ENCODE measurements around the gene PPIP5K1.

PPIP5K1 gene

DNA sequence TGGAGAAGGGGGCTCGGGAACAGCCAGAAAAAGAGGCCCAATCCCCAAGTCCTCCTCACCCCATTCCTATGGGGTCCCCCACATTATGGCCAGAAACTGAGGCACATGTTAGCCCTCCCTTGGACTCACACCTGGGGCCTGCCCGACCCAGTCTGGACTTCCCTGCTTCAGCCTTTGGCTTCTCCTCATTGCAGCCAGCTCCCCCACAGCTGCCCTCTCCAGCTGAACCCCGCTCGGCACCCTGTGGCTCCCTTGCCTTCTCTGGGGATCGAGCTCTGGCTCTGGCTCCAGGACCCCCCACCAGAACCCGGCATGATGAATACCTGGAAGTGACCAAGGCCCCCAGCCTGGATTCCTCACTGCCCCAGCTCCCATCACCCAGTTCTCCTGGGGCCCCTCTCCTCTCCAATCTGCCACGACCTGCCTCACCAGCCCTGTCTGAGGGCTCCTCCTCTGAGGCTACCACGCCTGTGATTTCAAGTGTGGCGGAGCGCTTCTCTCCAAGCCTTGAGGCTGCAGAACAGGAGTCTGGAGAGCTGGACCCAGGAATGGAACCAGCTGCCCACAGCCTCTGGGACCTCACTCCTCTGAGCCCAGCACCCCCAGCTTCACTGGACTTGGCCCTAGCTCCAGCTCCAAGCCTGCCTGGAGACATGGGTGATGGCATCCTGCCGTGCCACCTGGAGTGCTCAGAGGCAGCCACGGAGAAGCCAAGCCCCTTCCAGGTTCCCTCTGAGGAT lies 62.0 kb downstream of the PPIP5K1 start:
- DNase-seq (ENCODE audit: low read depth): no peak
- TF ChIP-seq, protein P1, sequence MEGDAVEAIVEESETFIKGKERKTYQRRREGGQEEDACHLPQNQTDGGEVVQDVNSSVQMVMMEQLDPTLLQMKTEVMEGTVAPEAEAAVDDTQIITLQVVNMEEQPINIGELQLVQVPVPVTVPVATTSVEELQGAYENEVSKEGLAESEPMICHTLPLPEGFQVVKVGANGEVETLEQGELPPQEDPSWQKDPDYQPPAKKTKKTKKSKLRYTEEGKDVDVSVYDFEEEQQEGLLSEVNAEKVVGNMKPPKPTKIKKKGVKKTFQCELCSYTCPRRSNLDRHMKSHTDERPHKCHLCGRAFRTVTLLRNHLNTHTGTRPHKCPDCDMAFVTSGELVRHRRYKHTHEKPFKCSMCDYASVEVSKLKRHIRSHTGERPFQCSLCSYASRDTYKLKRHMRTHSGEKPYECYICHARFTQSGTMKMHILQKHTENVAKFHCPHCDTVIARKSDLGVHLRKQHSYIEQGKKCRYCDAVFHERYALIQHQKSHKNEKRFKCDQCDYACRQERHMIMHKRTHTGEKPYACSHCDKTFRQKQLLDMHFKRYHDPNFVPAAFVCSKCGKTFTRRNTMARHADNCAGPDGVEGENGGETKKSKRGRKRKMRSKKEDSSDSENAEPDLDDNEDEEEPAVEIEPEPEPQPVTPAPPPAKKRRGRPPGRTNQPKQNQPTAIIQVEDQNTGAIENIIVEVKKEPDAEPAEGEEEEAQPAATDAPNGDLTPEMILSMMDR (conservative IDR thresholded peaks at IDR 0.05; ENCODE audit: low read length): no peak
- no peak overlapping the region for H3K4me3 ChIP-seq (ENCODE audit: low read length)

DNA sequence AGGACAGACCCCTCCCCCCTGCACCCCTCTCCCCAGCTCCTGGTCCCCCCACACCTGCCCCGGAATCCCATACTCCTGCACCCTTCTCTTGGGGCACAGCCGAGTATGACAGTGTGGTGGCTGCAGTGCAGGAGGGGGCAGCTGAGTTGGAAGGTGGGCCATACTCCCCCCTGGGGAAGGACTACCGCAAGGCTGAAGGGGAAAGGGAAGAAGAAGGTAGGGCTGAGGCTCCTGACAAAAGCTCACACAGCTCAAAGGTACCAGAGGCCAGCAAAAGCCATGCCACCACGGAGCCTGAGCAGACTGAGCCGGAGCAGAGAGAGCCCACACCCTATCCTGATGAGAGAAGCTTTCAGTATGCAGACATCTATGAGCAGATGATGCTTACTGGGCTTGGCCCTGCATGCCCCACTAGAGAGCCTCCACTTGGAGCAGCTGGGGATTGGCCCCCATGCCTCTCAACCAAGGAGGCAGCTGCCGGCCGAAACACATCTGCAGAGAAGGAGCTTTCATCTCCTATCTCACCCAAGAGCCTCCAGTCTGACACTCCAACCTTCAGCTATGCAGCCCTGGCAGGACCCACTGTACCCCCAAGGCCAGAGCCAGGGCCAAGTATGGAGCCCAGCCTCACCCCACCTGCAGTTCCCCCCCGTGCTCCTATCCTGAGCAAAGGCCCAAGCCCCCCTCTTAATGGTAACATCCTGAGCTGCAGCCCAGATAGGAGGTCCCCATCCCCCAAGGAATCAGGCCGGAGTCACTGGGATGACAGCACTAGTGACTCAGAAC lies 62.8 kb downstream of the PPIP5K1 start:
- TF ChIP-seq, protein P1 (conservative IDR thresholded peaks at IDR 0.05; ENCODE audit: low read length): no peak
- no peak for DNase-seq (ENCODE audit: low read depth)
- H3K4me3 ChIP-seq (ENCODE audit: low read length): no peak overlapping the region

DNA sequence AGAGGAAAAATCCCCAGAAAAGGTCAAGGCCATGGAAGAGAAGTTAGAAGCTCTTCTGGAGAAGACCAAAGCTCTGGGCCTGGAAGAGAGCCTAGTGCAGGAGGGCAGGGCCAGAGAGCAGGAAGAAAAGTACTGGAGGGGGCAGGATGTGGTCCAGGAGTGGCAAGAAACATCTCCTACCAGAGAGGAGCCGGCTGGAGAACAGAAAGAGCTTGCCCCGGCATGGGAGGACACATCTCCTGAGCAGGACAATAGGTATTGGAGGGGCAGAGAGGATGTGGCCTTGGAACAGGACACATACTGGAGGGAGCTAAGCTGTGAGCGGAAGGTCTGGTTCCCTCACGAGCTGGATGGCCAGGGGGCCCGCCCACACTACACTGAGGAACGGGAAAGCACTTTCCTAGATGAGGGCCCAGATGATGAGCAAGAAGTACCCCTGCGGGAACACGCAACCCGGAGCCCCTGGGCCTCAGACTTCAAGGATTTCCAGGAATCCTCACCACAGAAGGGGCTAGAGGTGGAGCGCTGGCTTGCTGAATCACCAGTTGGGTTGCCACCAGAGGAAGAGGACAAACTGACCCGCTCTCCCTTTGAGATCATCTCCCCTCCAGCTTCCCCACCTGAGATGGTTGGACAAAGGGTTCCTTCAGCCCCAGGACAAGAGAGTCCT lies 63.6 kb downstream of the PPIP5K1 start:
- no peak for DNase-seq (ENCODE audit: low read depth)
- H3K4me3 ChIP-seq (ENCODE audit: low read length): no peak overlapping the region
- TF ChIP-seq, protein P1 (conservative IDR thresholded peaks at IDR 0.05; ENCODE audit: low read length): no peak

DNA sequence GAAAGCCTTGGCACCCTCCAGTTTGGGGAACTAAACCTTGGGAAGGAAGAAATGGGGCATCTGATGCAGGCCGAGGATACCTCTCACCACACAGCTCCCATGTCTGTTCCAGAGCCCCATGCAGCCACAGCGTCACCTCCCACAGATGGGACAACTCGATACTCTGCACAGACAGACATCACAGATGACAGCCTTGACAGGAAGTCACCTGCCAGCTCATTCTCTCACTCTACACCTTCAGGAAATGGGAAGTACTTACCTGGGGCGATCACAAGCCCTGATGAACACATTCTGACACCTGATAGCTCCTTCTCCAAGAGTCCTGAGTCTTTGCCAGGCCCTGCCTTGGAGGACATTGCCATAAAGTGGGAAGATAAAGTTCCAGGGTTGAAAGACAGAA lies 64.9 kb downstream of the PPIP5K1 start:
- TF ChIP-seq, protein P1 (conservative IDR thresholded peaks at IDR 0.05; ENCODE audit: low read length): no peak
- no peak for DNase-seq (ENCODE audit: low read depth)
- no peak overlapping the region for H3K4me3 ChIP-seq (ENCODE audit: low read length)

DNA sequence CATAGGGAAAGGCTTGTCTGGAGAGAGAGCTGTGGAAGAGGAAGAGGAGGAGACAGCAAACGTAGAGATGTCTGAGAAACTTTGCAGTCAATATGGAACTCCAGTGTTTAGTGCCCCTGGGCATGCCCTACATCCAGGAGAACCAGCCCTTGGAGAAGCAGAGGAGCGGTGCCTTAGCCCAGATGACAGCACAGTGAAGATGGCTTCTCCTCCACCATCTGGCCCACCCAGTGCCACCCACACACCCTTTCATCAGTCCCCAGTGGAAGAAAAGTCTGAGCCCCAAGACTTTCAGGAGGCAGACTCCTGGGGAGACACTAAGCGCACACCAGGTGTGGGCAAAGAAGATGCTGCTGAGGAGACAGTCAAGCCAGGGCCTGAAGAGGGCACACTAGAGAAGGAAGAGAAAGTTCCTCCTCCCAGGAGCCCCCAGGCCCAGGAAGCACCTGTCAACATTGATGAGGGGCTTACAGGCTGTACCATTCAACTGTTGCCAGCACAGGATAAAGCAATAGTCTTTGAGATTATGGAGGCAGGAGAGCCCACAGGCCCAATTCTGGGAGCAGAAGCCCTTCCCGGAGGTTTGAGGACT lies 65.7 kb downstream of the PPIP5K1 start:
- TF ChIP-seq, protein P1 (conservative IDR thresholded peaks at IDR 0.05; ENCODE audit: low read length): no peak
- H3K4me3 ChIP-seq (ENCODE audit: low read length): no peak overlapping the region
- DNase-seq (ENCODE audit: low read depth): no peak

DNA sequence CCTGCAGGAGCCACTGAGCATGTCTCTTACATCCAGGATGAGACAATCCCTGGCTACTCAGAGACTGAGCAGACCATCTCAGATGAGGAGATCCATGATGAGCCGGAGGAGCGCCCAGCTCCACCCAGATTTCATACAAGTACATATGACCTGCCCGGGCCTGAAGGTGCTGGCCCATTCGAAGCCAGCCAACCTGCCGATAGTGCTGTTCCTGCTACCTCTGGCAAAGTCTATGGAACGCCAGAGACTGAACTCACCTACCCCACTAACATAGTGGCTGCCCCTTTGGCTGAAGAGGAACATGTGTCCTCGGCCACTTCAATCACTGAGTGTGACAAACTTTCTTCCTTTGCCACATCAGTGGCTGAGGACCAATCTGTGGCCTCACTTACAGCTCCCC lies 66.4 kb downstream of the PPIP5K1 start:
- TF ChIP-seq, protein P1 (conservative IDR thresholded peaks at IDR 0.05; ENCODE audit: low read length): no peak
- no peak overlapping the region for H3K4me3 ChIP-seq (ENCODE audit: low read length)
- DNase-seq (ENCODE audit: low read depth): no peak
